ENCODE data around the gene HAUS7. TPM values are rescaled to one million over a fixed set of nuclear protein-coding genes. Genes with fewer than 3 reads are reported as not detected.

HAUS7 gene
- total RNA-seq, 2 experiments from 2014 or later = 24.4 to 25.6 TPM

DNA sequence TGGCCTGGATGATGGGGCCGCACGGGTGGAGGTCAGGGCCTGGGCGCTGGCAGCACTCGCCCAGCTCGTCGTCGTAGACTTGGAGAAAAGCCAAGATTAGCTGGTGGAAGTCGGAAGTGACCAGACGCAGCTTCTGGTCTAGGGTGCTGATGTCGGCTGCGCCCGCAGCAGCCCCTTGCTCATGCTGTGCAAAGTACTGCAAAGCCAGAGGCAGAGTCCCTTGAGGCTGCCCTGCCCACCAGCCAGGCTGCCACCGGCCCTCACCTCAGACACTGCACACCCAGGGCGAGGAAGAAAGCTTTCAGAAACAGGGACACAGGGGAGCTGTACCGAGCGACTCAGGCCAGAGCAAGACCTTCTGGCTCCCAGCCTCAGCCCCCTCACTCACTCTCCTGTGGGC lies 14.8 kb downstream of the HAUS7 start:
- intact Hi-C loops (cut with DNase I, micrococcal nuclease) = no loop called here
- H3K4me3 ChIP-seq (ENCODE audit: low read length) = no peak overlapping the region
- Mint-ChIP-seq H3K4me1 (ENCODE audit: low read depth) (no peaks in the 10 kb centered on the region), H3K4me3 (no peak overlapping the region), H3K36me3 (ENCODE audit: low read depth) (peaks cover 32% of the 10 kb centered on the region), H3K9me3 (no peaks in the 10 kb centered on the region), H3K27me3 (no peaks in the 10 kb centered on the region), H3K27ac (no peak overlapping the region)
- POLR2A ChIA-PET = no interaction called here
- H3K4me1 ChIP-seq (ENCODE audit: insufficient read depth, low read length) = no peaks in the 10 kb centered on the region
- H3K36me3 ChIP-seq (ENCODE audit: insufficient read depth, low read length) = peaks cover 32% of the 10 kb centered on the region
- TF ChIP-seq, protein P1, sequence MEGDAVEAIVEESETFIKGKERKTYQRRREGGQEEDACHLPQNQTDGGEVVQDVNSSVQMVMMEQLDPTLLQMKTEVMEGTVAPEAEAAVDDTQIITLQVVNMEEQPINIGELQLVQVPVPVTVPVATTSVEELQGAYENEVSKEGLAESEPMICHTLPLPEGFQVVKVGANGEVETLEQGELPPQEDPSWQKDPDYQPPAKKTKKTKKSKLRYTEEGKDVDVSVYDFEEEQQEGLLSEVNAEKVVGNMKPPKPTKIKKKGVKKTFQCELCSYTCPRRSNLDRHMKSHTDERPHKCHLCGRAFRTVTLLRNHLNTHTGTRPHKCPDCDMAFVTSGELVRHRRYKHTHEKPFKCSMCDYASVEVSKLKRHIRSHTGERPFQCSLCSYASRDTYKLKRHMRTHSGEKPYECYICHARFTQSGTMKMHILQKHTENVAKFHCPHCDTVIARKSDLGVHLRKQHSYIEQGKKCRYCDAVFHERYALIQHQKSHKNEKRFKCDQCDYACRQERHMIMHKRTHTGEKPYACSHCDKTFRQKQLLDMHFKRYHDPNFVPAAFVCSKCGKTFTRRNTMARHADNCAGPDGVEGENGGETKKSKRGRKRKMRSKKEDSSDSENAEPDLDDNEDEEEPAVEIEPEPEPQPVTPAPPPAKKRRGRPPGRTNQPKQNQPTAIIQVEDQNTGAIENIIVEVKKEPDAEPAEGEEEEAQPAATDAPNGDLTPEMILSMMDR (IDR thresholded peaks at IDR 0.05) = no peak
- no peak overlapping the region for H3K27ac ChIP-seq (ENCODE audit: low read depth in 1 of 2, low read length in 2 of 2)
- ATAC-seq (ENCODE audit: poor library complexity) (no peak), DNase-seq (no peak)
- CTCF ChIA-PET = no interaction called here
- no peaks in the 10 kb centered on the region for H3K9me3 ChIP-seq (ENCODE audit: control insufficient read depth in 1 of 2, insufficient read depth in 1 of 2, low read length in 2 of 2)
- H3K27me3 ChIP-seq (ENCODE audit: control insufficient read depth in 1 of 2, insufficient read depth in 2 of 2, low read length in 2 of 2) = no peaks in the 10 kb centered on the region

DNA sequence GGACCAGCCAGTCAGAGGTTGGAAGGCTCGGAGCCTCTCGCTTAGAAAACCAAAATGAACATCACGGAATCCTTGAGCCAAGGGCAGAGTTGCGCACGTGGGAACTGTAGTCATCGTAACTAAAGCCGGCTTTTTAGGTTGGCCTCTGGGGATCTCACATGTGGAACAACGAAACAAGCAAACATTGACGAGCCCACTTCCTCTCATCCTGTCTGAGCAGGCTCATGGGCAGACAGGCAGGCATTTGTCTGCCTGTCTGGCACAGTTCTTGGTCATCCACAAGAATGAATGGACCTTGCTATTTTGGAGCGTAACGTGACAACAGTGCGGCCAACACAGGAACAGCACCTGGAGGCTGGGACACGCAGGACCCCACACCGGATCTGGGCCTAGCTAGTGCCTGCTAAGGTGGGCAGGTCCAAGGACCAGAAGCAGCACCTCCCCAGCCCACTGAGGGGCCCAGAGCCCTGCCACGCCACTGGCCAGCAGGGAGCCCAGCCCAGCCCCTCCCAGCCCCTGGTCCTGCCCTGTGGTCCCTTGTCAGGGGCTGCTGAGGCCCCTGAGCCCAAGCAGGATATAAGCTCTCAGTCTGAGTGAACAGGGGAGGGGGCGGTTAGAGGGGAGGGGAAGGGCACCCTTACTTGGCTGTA lies 15.3 kb downstream of the HAUS7 start:
- TF ChIP-seq, protein P1 (IDR thresholded peaks at IDR 0.05) = no peak
- Mint-ChIP-seq H3K4me3 (no peak overlapping the region), H3K4me1 (ENCODE audit: low read depth) (no peaks in the 10 kb centered on the region), H3K27me3 (no peaks in the 10 kb centered on the region), H3K27ac (no peak overlapping the region), H3K36me3 (ENCODE audit: low read depth) (peaks cover 29% of the 10 kb centered on the region), H3K9me3 (no peaks in the 10 kb centered on the region)
- Histone ChIP-seq H3K36me3 (ENCODE audit: insufficient read depth, low read length) (peaks cover 28% of the 10 kb centered on the region), H3K4me3 (ENCODE audit: low read length) (no peak overlapping the region), H3K9me3 (ENCODE audit: control insufficient read depth in 1 of 2, insufficient read depth in 1 of 2, low read length in 2 of 2) (no peaks in the 10 kb centered on the region), H3K27ac (ENCODE audit: low read depth in 1 of 2, low read length in 2 of 2) (no peak overlapping the region), H3K27me3 (ENCODE audit: control insufficient read depth in 1 of 2, insufficient read depth in 2 of 2, low read length in 2 of 2) (no peaks in the 10 kb centered on the region), H3K4me1 (ENCODE audit: insufficient read depth, low read length) (no peaks in the 10 kb centered on the region)
- intact Hi-C loops (cut with DNase I, micrococcal nuclease) = no loop called here
- DNase-seq (no peak), ATAC-seq (ENCODE audit: poor library complexity) (no peak)
- ChIA-PET POLR2A (no interaction called here), CTCF (no interaction called here)

DNA sequence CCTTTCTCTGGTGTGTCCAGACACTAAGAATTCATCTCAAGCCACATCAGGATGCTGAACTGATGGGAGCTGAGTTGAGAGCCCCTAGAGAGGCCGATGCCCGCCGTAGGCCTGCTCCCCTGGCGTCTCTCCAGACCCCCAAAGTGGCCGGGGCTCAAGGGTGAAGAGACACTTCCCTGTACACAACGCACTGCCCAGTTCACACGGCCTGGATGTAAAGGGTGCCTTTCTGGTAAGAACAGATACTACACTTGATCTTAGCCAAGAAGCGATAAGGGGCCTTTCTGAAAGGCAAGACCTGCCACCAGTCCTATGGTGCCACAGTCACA lies 19.5 kb downstream of the HAUS7 start:
- DNase-seq (no peak), ATAC-seq (ENCODE audit: poor library complexity) (no peak)
- no peak overlapping the region for H3K4me3 ChIP-seq (ENCODE audit: low read length)
- H3K9me3 ChIP-seq (ENCODE audit: control insufficient read depth in 1 of 2, insufficient read depth in 1 of 2, low read length in 2 of 2) = no peaks in the 10 kb centered on the region
- TF ChIP-seq, protein P1 (IDR thresholded peaks at IDR 0.05) = no peak
- H3K9me3 Mint-ChIP-seq = no peaks in the 10 kb centered on the region
- peaks cover 16% of the 10 kb centered on the region for H3K36me3 ChIP-seq (ENCODE audit: insufficient read depth, low read length)
- no peaks in the 10 kb centered on the region for H3K4me1 ChIP-seq (ENCODE audit: insufficient read depth, low read length)
- CTCF ChIA-PET = no interaction called here
- H3K4me3 Mint-ChIP-seq = no peak overlapping the region
- POLR2A ChIA-PET = no interaction called here
- no peaks in the 10 kb centered on the region for H3K4me1 Mint-ChIP-seq (ENCODE audit: low read depth)
- no peak overlapping the region for H3K27ac Mint-ChIP-seq
- intact Hi-C loops (cut with DNase I, micrococcal nuclease) = no loop called here
- H3K27me3 Mint-ChIP-seq = no peaks in the 10 kb centered on the region
- H3K27ac ChIP-seq (ENCODE audit: low read depth in 1 of 2, low read length in 2 of 2) = no peak overlapping the region
- H3K27me3 ChIP-seq (ENCODE audit: control insufficient read depth in 1 of 2, insufficient read depth in 2 of 2, low read length in 2 of 2) = no peaks in the 10 kb centered on the region
- peaks cover 15% of the 10 kb centered on the region for H3K36me3 Mint-ChIP-seq (ENCODE audit: low read depth)
